Upper lobe of left lung (tissue), 6 donors: ENCODE results near the gene CUX1. TPM values are rescaled to one million over a fixed set of nuclear protein-coding genes. Genes with fewer than 3 reads are reported as not detected.

Experiments
- ATAC-seq, 2 donors: fragments of 200-7000 bp; cut with Tn5 transposase; one replicate each; pipeline ENCODE4 v1.9.1; 2022; ENCODE audit warnings: mild to moderate bottlenecking in 2 of 2, moderate library complexity in 2 of 2; ENCODE audit not compliant: low FRiP score in 2 of 2
- DNase-seq, 2 donors: peaks; one replicate each; pipeline ENCODE4 v3.0.0-alpha.2; 2019 to 2020
- H3K27ac ChIP-seq, 4 donors: fragments of 200-600 bp; sonication (generic); one replicate each; pipeline ENCODE4 v1.5.1; 2016 to 2019
- H3K27me3 ChIP-seq, 4 donors: fragments of 200-600 bp; sonication (generic); one replicate each; pipeline ENCODE4 v1.5.1; 2017 to 2019
- H3K36me3 ChIP-seq, 4 donors: fragments of 200-600 bp; sonication (generic); one replicate each; pipeline ENCODE4 v1.5.1; 2016 to 2019
- H3K4me1 ChIP-seq, 4 donors: fragments of 200-600 bp; sonication (generic); one replicate each; pipeline ENCODE4 v1.5.1; 2018 to 2019
- H3K4me3 ChIP-seq, 4 donors: fragments of 200-600 bp; sonication (generic); one replicate each; pipeline ENCODE4 v1.5.1; 2017 to 2019; ENCODE audit warnings: mild to moderate bottlenecking in 2 of 4, moderate library complexity in 1 of 4
- H3K9me3 ChIP-seq, 4 donors: fragments of 200-600 bp; sonication (generic); one replicate each; pipeline ENCODE4 v1.5.1; 2018 to 2019
- CTCF ChIP-seq, 6 experiments: fragments of 450-650 bp in 4 of 6; fragments of 200-600 bp in 2 of 6; sonication (generic) in 2 of 6; IDR thresholded peaks; one replicate each; pipeline ENCODE4 v1.5.1; 2016 to 2019; ENCODE audit warnings: antibody characterized with exemption in 6 of 6
- EP300 ChIP-seq, 4 donors: sonication (generic); formaldehyde crosslinking; IDR thresholded peaks; one replicate each; pipeline ENCODE4 v1.5.1; 2017; ENCODE audit warnings: antibody characterized with exemption in 4 of 4, control low read depth in 2 of 4
- POLR2A ChIP-seq, 4 donors: fragments of 450-650 bp; IDR thresholded peaks; one replicate each; pipeline ENCODE4 v1.5.1; 2016 to 2017; ENCODE audit warnings: antibody characterized with exemption in 4 of 4, mild to moderate bottlenecking in 2 of 4
- POLR2AphosphoS5 ChIP-seq, 2 donors: sonication (generic); formaldehyde crosslinking; IDR thresholded peaks; one replicate each; pipeline ENCODE4 v1.5.1; 2017; ENCODE audit warnings: antibody characterized with exemption in 2 of 2
- WGBS, 2 donors: methylation state at CpG; one replicate each; pipeline ENCODE4 v1.1.5; 2017 to 2018; 5-methylcytosine and 5-hydroxymethylcytosine counted together
- total RNA-seq, 6 donors: library from RNA; depleted of rRNA in 4 of 6; stranded (reverse); fragments of >200 nt in 4 of 6; gene quantifications; one replicate each; pipeline versions ENCODE4 v1.1.0 to v1.2.1, GENCODE V29; 2016 to 2021
- donor health status: DM: no; HTN: no; CAD: no; lungs with moderate emphysema.
- donor health status: DM: no; HTN: yes; CAD: no; lungs with severe emphysema.

CUX1 gene
- total RNA-seq, 6 donors from 2014 or later, result 106 to 188 (median 115) TPM

DNA sequence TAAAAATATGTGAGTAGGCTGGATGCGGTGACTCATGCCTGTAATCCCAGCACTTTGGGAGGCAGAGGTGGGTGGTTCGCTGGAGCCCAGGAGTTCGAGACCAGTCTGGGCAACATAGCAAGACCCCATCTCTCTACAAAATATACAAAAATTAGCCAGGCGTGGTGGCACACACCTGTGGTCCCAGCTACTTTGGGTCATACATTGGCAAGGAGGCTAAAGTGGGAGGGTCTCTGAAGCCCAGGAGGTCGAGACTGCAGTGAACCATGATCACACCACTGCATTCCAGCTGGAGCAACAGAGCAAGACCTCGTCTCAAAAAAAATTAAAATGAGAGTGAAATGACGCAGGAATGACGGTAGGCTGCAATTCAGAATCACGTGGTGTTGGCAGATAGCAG, 404.5 kb downstream of the CUX1 start:
- Histone ChIP-seq H3K4me1 (no peaks in the 10 kb centered on the region), H3K27me3 (no peaks in the 10 kb centered on the region), H3K9me3 (no peaks in the 10 kb centered on the region), H3K36me3 (peaks cover 0 to 10% (median 9%) of the 10 kb centered on the region in 4 donors), H3K4me3 (no peak overlapping the region), H3K27ac (no peak overlapping the region)
- WGBS, 2 donors, result 92 to 93% methylated on average over 7 to 9 of the region's 9 CpGs
- TF ChIP-seq CTCF (IDR thresholded peaks at IDR 0.05), result no peak
- TF ChIP-seq EP300 (IDR thresholded peaks at IDR 0.05), result no peak
- TF ChIP-seq POLR2A (IDR thresholded peaks at IDR 0.05), result no peak
- TF ChIP-seq POLR2AphosphoS5 (IDR thresholded peaks at IDR 0.05), result no peak
- DNase-seq, result no peak
- no peak for ATAC-seq

- H3K27ac ChIP-seq, result no peak overlapping the region
- no peaks in the 10 kb centered on the region for H3K9me3 ChIP-seq
- H3K4me3 ChIP-seq, result no peak overlapping the region
- DNase-seq (no peak), ATAC-seq (no peak)
- TF ChIP-seq POLR2A (IDR thresholded peaks at IDR 0.05), result no peak
- TF ChIP-seq POLR2AphosphoS5 (IDR thresholded peaks at IDR 0.05), result no peak
- TF ChIP-seq EP300 (IDR thresholded peaks at IDR 0.05), result no peak
- no peak for TF ChIP-seq CTCF (IDR thresholded peaks at IDR 0.05)
- peaks cover 0 to 15% (median 12%) of the 10 kb centered on the region in 4 donors for H3K36me3 ChIP-seq
- 96 to 97% methylated on average over 12 of the region's 12 CpGs for WGBS, 2 donors
- H3K27me3 ChIP-seq, result no peaks in the 10 kb centered on the region
- H3K4me1 ChIP-seq, result no peaks in the 10 kb centered on the region
Measured at GRCh38 chr7:102222445-102222844, 405.0 kb downstream of the CUX1 start.

DNA sequence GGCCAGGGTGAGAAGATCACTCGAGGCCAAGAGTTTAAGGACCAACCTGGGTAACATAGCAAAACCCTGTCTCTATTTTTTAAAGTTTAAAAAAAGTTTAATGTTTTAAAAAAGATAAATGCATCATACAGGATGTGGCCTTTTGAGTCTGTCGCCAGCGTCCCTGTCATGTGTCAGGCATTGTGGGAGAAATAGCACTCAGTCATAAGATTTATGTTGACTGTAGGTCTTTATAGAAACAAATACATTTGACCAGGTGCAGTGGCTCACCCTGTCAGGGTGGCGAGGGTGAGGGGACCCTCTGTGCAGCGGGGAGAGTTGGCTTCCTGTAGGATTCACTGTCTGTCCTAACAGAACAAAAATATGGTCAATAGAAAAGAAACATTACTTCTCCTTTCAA, 405.8 kb downstream of the CUX1 start:
- H3K9me3 ChIP-seq, result no peaks in the 10 kb centered on the region
- H3K27me3 ChIP-seq, result no peaks in the 10 kb centered on the region
- H3K4me3 ChIP-seq, result no peak overlapping the region
- H3K36me3 ChIP-seq, result peaks cover 3 to 22% (median 18%) of the 10 kb centered on the region in 4 donors
- DNase-seq (no peak), ATAC-seq (no peak)
- TF ChIP-seq POLR2A (IDR thresholded peaks at IDR 0.05) (no peak), EP300 (IDR thresholded peaks at IDR 0.05) (no peak), CTCF (IDR thresholded peaks at IDR 0.05) (no peak), POLR2AphosphoS5 (IDR thresholded peaks at IDR 0.05) (no peak)
- 68 to 87% methylated on average over 5 of the region's 5 CpGs for WGBS, 2 donors
- no peak overlapping the region for H3K27ac ChIP-seq
- no peaks in the 10 kb centered on the region for H3K4me1 ChIP-seq

DNA sequence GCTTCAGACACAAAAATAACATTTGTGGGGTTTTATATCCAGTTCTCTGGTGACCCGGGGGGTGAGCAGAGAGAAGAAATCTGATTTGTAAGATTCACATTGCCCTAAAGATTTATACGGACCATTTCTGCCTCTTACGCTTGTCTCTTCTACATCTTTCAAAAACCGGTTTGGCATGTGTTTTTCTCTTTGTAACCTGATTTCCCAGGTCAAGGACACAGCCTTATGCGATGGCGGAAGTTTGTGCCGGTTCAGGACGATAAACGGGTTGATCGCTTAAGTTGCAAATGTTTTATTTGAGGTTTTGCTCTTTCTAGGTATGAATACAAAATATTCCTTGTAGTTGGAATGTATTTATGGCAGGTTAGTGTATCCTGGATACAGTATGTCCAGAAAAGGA, 407.6 kb downstream of the CUX1 start:
- Histone ChIP-seq H3K27ac (no peak overlapping the region), H3K36me3 (peaks cover 11 to 32% (median 22%) of the 10 kb centered on the region in 4 donors), H3K9me3 (no peaks in the 10 kb centered on the region), H3K27me3 (no peaks in the 10 kb centered on the region), H3K4me3 (no peak overlapping the region), H3K4me1 (no peaks in the 10 kb centered on the region)
- 67 to 82% methylated on average over 10 of the region's 10 CpGs for WGBS, 2 donors
- ATAC-seq, result no peak
- DNase-seq, result no peak
- TF ChIP-seq POLR2A (IDR thresholded peaks at IDR 0.05) (no peak), CTCF (IDR thresholded peaks at IDR 0.05) (no peak), EP300 (IDR thresholded peaks at IDR 0.05) (no peak), POLR2AphosphoS5 (IDR thresholded peaks at IDR 0.05) (no peak)

GRCh38 chr7:102227371-102227770, 409.9 kb downstream of the CUX1 start:
- Histone ChIP-seq H3K36me3 (peaks cover 12 to 48% (median 26%) of the 10 kb centered on the region in 4 donors), H3K9me3 (no peaks in the 10 kb centered on the region), H3K4me3 (no peak overlapping the region), H3K27me3 (no peaks in the 10 kb centered on the region), H3K27ac (no peak overlapping the region), H3K4me1 (no peaks in the 10 kb centered on the region)
- TF ChIP-seq CTCF (IDR thresholded peaks at IDR 0.05) (no peak), EP300 (IDR thresholded peaks at IDR 0.05) (no peak), POLR2A (IDR thresholded peaks at IDR 0.05) (no peak), POLR2AphosphoS5 (IDR thresholded peaks at IDR 0.05) (no peak)
- ATAC-seq (no peak), DNase-seq (peak in 1 of 2 donors; percentile 37)
- WGBS, 2 donors, result 91 to 96% methylated on average over 12 to 18 of the region's 18 CpGs
